ENCODE measurements around the gene CDON.
"Not testable (repeated sequence)": the region's sequence is repeated elsewhere in the genome, so short reads cannot be mapped to it uniquely, and the experiment has no call there.

Gene CDON

GRCh38 chr11:125990244-125990643 lies 72.4 kb downstream of the CDON start:
- Histone ChIP-seq H4K20me1 (ENCODE audit: insufficient read depth, low read length, poor library complexity, severe bottlenecking) (no peaks in the 10 kb centered on the region), H3K79me2 (ENCODE audit: insufficient read depth, low read length) (no peaks in the 10 kb centered on the region), H3K9me3 (ENCODE audit: insufficient read depth, low read depth, low read length) (no peaks in the 10 kb centered on the region), H2AFZ (ENCODE audit: low read length) (no peak overlapping the region), H3K4me3 (ENCODE audit: low read length, poor library complexity, severe bottlenecking) (no peak overlapping the region), H3F3A (ENCODE audit: low read depth) (no peaks in the 10 kb centered on the region), H3K9me2 (replicated peaks; ENCODE audit: low read depth, low read length) (no peaks in the 10 kb centered on the region), H3K36me3 (ENCODE audit: insufficient read depth, low read length) (no peaks in the 10 kb centered on the region), H3K27me3 (ENCODE audit: insufficient read depth, low read length, poor library complexity, severe bottlenecking) (no peaks in the 10 kb centered on the region), H3K4me2 (ENCODE audit: low read depth, low read length, poor library complexity, severe bottlenecking) (no peak overlapping the region), H3K4me1 (ENCODE audit: insufficient read depth, low read length, poor library complexity, severe bottlenecking) (no peaks in the 10 kb centered on the region), H3K9ac (ENCODE audit: low read depth, low read length, poor library complexity, severe bottlenecking) (no peak overlapping the region)
- TF ChIP-seq CTCF (conservative IDR thresholded peaks at IDR 0.05; ENCODE audit: low read length) (no peak), EZH2phosphoT487 (IDR thresholded peaks at IDR 0.05; ENCODE audit: borderline replicate concordance) (no peak)

- TF ChIP-seq EZH2phosphoT487 (IDR thresholded peaks at IDR 0.05; ENCODE audit: borderline replicate concordance) = no peak
- no peak for TF ChIP-seq CTCF (conservative IDR thresholded peaks at IDR 0.05; ENCODE audit: low read length)
- H3K36me3 ChIP-seq (ENCODE audit: insufficient read depth, low read length) = no peaks in the 10 kb centered on the region
- no peak overlapping the region for H3K4me3 ChIP-seq (ENCODE audit: low read length, poor library complexity, severe bottlenecking)
- no peaks in the 10 kb centered on the region for H3K9me2 ChIP-seq (replicated peaks; ENCODE audit: low read depth, low read length)
- H3K27me3 ChIP-seq (ENCODE audit: insufficient read depth, low read length, poor library complexity, severe bottlenecking) = no peaks in the 10 kb centered on the region
- H3K79me2 ChIP-seq (ENCODE audit: insufficient read depth, low read length) = no peaks in the 10 kb centered on the region
- H2AFZ ChIP-seq (ENCODE audit: low read length) = no peak overlapping the region
- H3K4me1 ChIP-seq (ENCODE audit: insufficient read depth, low read length, poor library complexity, severe bottlenecking) = no peaks in the 10 kb centered on the region
- no peak overlapping the region for H3K9ac ChIP-seq (ENCODE audit: low read depth, low read length, poor library complexity, severe bottlenecking)
- H4K20me1 ChIP-seq (ENCODE audit: insufficient read depth, low read length, poor library complexity, severe bottlenecking) = no peaks in the 10 kb centered on the region
- no peaks in the 10 kb centered on the region for H3K9me3 ChIP-seq (ENCODE audit: insufficient read depth, low read depth, low read length)
- no peak overlapping the region for H3K4me2 ChIP-seq (ENCODE audit: low read depth, low read length, poor library complexity, severe bottlenecking)
- no peaks in the 10 kb centered on the region for H3F3A ChIP-seq (ENCODE audit: low read depth)
Measured at GRCh38 chr11:125987066-125987641, 75.5 kb downstream of the CDON start.

GRCh38 chr11:125985956-125986355 lies 76.7 kb downstream of the CDON start:
- not testable (repeated sequence) for H3K9me3 ChIP-seq (ENCODE audit: insufficient read depth, low read depth, low read length); H3K9me2 ChIP-seq (replicated peaks; ENCODE audit: low read depth, low read length); H3K36me3 ChIP-seq (ENCODE audit: insufficient read depth, low read length); H4K20me1 ChIP-seq (ENCODE audit: insufficient read depth, low read length, poor library complexity, severe bottlenecking); H3K4me2 ChIP-seq (ENCODE audit: low read depth, low read length, poor library complexity, severe bottlenecking); H3K27me3 ChIP-seq (ENCODE audit: insufficient read depth, low read length, poor library complexity, severe bottlenecking); H3K79me2 ChIP-seq (ENCODE audit: insufficient read depth, low read length); H3K4me1 ChIP-seq (ENCODE audit: insufficient read depth, low read length, poor library complexity, severe bottlenecking); H3K4me3 ChIP-seq (ENCODE audit: low read length, poor library complexity, severe bottlenecking); H3F3A ChIP-seq (ENCODE audit: low read depth); H3K9ac ChIP-seq (ENCODE audit: low read depth, low read length, poor library complexity, severe bottlenecking); H2AFZ ChIP-seq (ENCODE audit: low read length)

GRCh38 chr11:125982348-125982730 lies 80.3 kb downstream of the CDON start:
- H3K4me3 ChIP-seq (ENCODE audit: low read length, poor library complexity, severe bottlenecking) = no peak overlapping the region
- no peaks in the 10 kb centered on the region for H3K27me3 ChIP-seq (ENCODE audit: insufficient read depth, low read length, poor library complexity, severe bottlenecking)
- no peak overlapping the region for H3K4me2 ChIP-seq (ENCODE audit: low read depth, low read length, poor library complexity, severe bottlenecking)
- H3K79me2 ChIP-seq (ENCODE audit: insufficient read depth, low read length) = no peaks in the 10 kb centered on the region
- H4K20me1 ChIP-seq (ENCODE audit: insufficient read depth, low read length, poor library complexity, severe bottlenecking) = no peaks in the 10 kb centered on the region
- no peaks in the 10 kb centered on the region for H3K9me3 ChIP-seq (ENCODE audit: insufficient read depth, low read depth, low read length)
- H2AFZ ChIP-seq (ENCODE audit: low read length) = no peak overlapping the region
- no peak overlapping the region for H3K9ac ChIP-seq (ENCODE audit: low read depth, low read length, poor library complexity, severe bottlenecking)
- no peaks in the 10 kb centered on the region for H3K36me3 ChIP-seq (ENCODE audit: insufficient read depth, low read length)
- no peaks in the 10 kb centered on the region for H3K4me1 ChIP-seq (ENCODE audit: insufficient read depth, low read length, poor library complexity, severe bottlenecking)
- H3F3A ChIP-seq (ENCODE audit: low read depth) = no peaks in the 10 kb centered on the region
- TF ChIP-seq CTCF (conservative IDR thresholded peaks at IDR 0.05; ENCODE audit: low read length) (no peak), EZH2phosphoT487 (IDR thresholded peaks at IDR 0.05; ENCODE audit: borderline replicate concordance) (no peak)
- H3K9me2 ChIP-seq (replicated peaks; ENCODE audit: low read depth, low read length) = no peaks in the 10 kb centered on the region
